H9 (cell line): ENCODE measurements around the gene EBPL. TPM values are rescaled to one million over a fixed set of nuclear protein-coding genes. Genes with fewer than 3 reads are reported as not detected.
A peak's percentile ranks its signal among the peaks of the same experiment; 100 is the strongest.

Source experiments
- DNase-seq: peaks from one replicate; pipeline ENCODE4 v3.0.0-alpha.2; 2017
- H2AFZ ChIP-seq: one replicate; pipeline ENCODE4 v1.6.1; 2013; ENCODE audit warnings: mild to moderate bottlenecking, low read length, control low read depth, moderate library complexity
- H2AK5ac ChIP-seq: 2 replicates; pipeline ENCODE4 v1.6.1; 2013; ENCODE audit warnings: low read length, control low read depth, mixed read lengths; ENCODE audit not compliant: insufficient read length
- H2BK120ac ChIP-seq: one replicate; pipeline ENCODE4 v1.6.1; 2013; ENCODE audit warnings: low read depth, mild to moderate bottlenecking, low read length, control low read depth, inconsistent platforms; ENCODE audit not compliant: poor library complexity, severe bottlenecking
- H2BK12ac ChIP-seq: 2 replicates; pipeline ENCODE4 v1.6.1; 2013; ENCODE audit warnings: low read length, control low read depth, mixed read lengths, low read depth; ENCODE audit not compliant: insufficient read length
- H2BK15ac ChIP-seq: 2 replicates; pipeline ENCODE4 v1.6.1; 2013; ENCODE audit warnings: low read depth, low read length, control low read depth
- H2BK20ac ChIP-seq: one replicate; pipeline ENCODE4 v1.6.1; 2013; ENCODE audit warnings: low read depth, mild to moderate bottlenecking, low read length, control low read depth, inconsistent platforms; ENCODE audit not compliant: poor library complexity, severe bottlenecking
- H2BK5ac ChIP-seq: 2 replicates; pipeline ENCODE4 v1.6.1; 2013; ENCODE audit warnings: low read length, control low read depth, mixed read lengths; ENCODE audit not compliant: insufficient read length
- H3K14ac ChIP-seq: 2 replicates; pipeline ENCODE4 v1.6.1; 2013; ENCODE audit warnings: low read length, control low read depth; ENCODE audit not compliant: insufficient read depth
- H3K18ac ChIP-seq: 2 replicates; pipeline ENCODE4 v1.6.1; 2013; ENCODE audit warnings: low read depth, mild to moderate bottlenecking, mixed read lengths, low read length, control low read depth; ENCODE audit not compliant: insufficient read length
- H3K23ac ChIP-seq: 2 replicates; pipeline ENCODE4 v1.6.1; 2013; ENCODE audit warnings: low read length, control low read depth, mixed read lengths, low read depth; ENCODE audit not compliant: insufficient read length
- H3K23me2 ChIP-seq: 2 replicates; pipeline ENCODE4 v1.6.1; 2013; ENCODE audit warnings: low read depth, mild to moderate bottlenecking, mixed read lengths, low read length, control low read depth; ENCODE audit not compliant: insufficient read length, poor library complexity, severe bottlenecking
- H3K27ac ChIP-seq: 2 replicates; pipeline ENCODE4 v1.5.1; 2013; ENCODE audit warnings: low read length, control low read depth, mixed read lengths, low read depth; ENCODE audit not compliant: insufficient read length
- H3K27me3 ChIP-seq: 2 replicates; pipeline ENCODE4 v1.6.1; 2013; ENCODE audit warnings: low read length, control low read depth, inconsistent platforms; ENCODE audit not compliant: insufficient read depth
- H3K4ac ChIP-seq: 2 replicates; pipeline ENCODE4 v1.6.1; 2013; ENCODE audit warnings: low read depth, mild to moderate bottlenecking, control low read depth, inconsistent platforms, low read length, moderate library complexity
- H3K4me1 ChIP-seq: 2 replicates; pipeline ENCODE4 v1.6.1; 2013; ENCODE audit warnings: low read length, control low read depth, inconsistent platforms; ENCODE audit not compliant: insufficient read depth
- H3K4me2 ChIP-seq: 2 replicates; pipeline ENCODE4 v1.6.1; 2013; ENCODE audit warnings: low read length, control low read depth, mixed read lengths; ENCODE audit not compliant: insufficient read length, insufficient read depth
- H3K56ac ChIP-seq: 2 replicates; pipeline ENCODE4 v1.6.1; 2013; ENCODE audit warnings: low read depth, mild to moderate bottlenecking, mixed read lengths, low read length, control low read depth; ENCODE audit not compliant: insufficient read length
- H3K79me1 ChIP-seq: 2 replicates; pipeline ENCODE4 v1.6.1; 2013; ENCODE audit warnings: low read depth, mild to moderate bottlenecking, moderate library complexity, low read length, control low read depth, inconsistent platforms; ENCODE audit not compliant: insufficient read depth, poor library complexity, severe bottlenecking
- H3K79me2 ChIP-seq: 2 replicates; pipeline ENCODE4 v1.6.1; 2013; ENCODE audit warnings: low read length, control low read depth, inconsistent platforms; ENCODE audit not compliant: insufficient read depth
- H3K9ac ChIP-seq: 2 replicates; pipeline ENCODE4 v1.6.1; 2013; ENCODE audit warnings: low read length, control low read depth, mixed read lengths; ENCODE audit not compliant: insufficient read length; ENCODE audit errors: extremely low read depth
- H3K9me3 ChIP-seq: one replicate; pipeline ENCODE4 v1.6.1; 2013; ENCODE audit warnings: low read depth, low read length, inconsistent platforms; ENCODE audit not compliant: control insufficient read depth
- H3T11ph ChIP-seq: one replicate; pipeline ENCODE4 v1.6.1; 2013; ENCODE audit warnings: mild to moderate bottlenecking, low read length, control low read depth, inconsistent platforms
- H4K20me1 ChIP-seq: one replicate; pipeline ENCODE4 v1.6.1; 2013; ENCODE audit not compliant: control insufficient read depth, insufficient read length, insufficient read depth
- H4K5ac ChIP-seq: 2 replicates; pipeline ENCODE4 v1.6.1; 2013; ENCODE audit warnings: low read depth, mild to moderate bottlenecking, mixed read lengths, low read length, control low read depth; ENCODE audit not compliant: insufficient read length
- H4K8ac ChIP-seq: replicated peaks from 2 replicates; pipeline ENCODE4 v1.6.1; 2013; ENCODE audit warnings: low read length, control low read depth, mixed read lengths, low read depth; ENCODE audit not compliant: insufficient read length
- H4K91ac ChIP-seq: 2 replicates; pipeline ENCODE4 v1.6.1; 2013; ENCODE audit warnings: low read depth, mild to moderate bottlenecking, moderate library complexity, mixed read lengths, low read length, control low read depth; ENCODE audit not compliant: insufficient read length
- H3K27ac Mint-ChIP-seq, 3 experiments: 2 replicates in 2 of 3; 3 replicates in 1 of 3; pipeline ENCODE4 v1.8.0; 2020 to 2021; ENCODE audit warnings: mixed read lengths in 3 of 3, mild to moderate bottlenecking in 1 of 3, moderate library complexity in 1 of 3
- H3K27me3 Mint-ChIP-seq: 2 replicates; pipeline ENCODE4 v1.8.0; 2021; ENCODE audit warnings: low read depth, mild to moderate bottlenecking, moderate library complexity, mixed read lengths
- H3K36me3 Mint-ChIP-seq, 3 experiments: 2 replicates in 2 of 3; 3 replicates in 1 of 3; pipeline ENCODE4 v1.8.0; 2020 to 2021; ENCODE audit warnings: low read depth in 3 of 3, mixed read lengths in 3 of 3; ENCODE audit not compliant: insufficient read depth in 1 of 3
- H3K4me1 Mint-ChIP-seq, 2 experiments: 2 replicates each; pipeline ENCODE4 v1.8.0; 2020; ENCODE audit warnings: mixed read lengths in 2 of 2
- H3K4me3 Mint-ChIP-seq, 2 experiments: 2 replicates in 1 of 2; 3 replicates in 1 of 2; pipeline ENCODE4 v1.8.0; 2020 to 2021; ENCODE audit warnings: mild to moderate bottlenecking in 2 of 2, mixed read lengths in 2 of 2, moderate library complexity in 1 of 2
- H3K9me3 Mint-ChIP-seq, 2 experiments: 2 replicates in 1 of 2; 3 replicates in 1 of 2; pipeline ENCODE4 v1.8.0; 2020; ENCODE audit warnings: mild to moderate bottlenecking in 2 of 2, mixed read lengths in 2 of 2, moderate library complexity in 1 of 2
- WGBS: extraction: QIAGEN DNeasy Blood & Tissue Kit; methylation state at CpG from one replicate; pipeline ENCODE4 v1.1.7; 2013; ENCODE audit warnings: missing lambda C conversion rate, low lambda C conversion rate, mixed read lengths; ENCODE audit not compliant: insufficient read length; ENCODE audit errors: extremely low coverage; 5-methylcytosine and 5-hydroxymethylcytosine counted together
- total RNA-seq: library from RNA; stranded (reverse); gene quantifications from 2 replicates; pipeline ENCODE4 v1.2.1, GENCODE V29; 2021
- TF ChIP-seq, protein P1 (sequence below): fragments of 200-600 bp; sonication (generic); conservative IDR thresholded peaks from 3 replicates; pipeline ENCODE4 v1.8.0; 2021; ENCODE audit warnings: antibody characterized with exemption, mild to moderate bottlenecking

EBPL gene
- total RNA-seq, 1 experiment from 2014 or later: 65.9 TPM

DNA sequence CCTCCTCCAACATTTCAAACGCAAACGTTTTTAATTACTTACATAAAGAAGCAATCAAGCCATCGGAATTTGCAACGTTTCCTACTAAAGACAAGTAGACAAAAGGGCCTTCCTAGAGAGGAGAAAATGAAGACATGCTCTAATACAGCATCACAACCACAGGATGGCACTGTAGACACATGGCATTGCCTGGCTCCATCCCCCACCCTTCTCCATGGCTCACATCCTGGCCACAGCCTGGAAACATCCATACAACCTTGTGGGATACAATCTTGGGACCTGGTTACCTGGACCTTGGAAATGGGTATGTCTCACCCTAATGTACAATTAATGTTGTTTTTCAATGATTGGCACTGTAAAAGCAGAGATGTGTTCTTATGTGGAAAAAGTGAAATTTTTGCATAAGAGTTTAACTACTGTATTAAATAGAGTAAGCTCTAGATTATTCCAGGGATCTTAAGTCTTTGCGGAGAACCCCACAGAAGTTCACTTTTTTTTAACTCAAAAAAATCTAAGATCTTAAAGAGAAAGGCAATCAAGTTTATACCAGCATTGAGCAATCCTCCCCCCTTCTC lies 21.5 kb downstream of the EBPL start:
- Histone ChIP-seq H4K8ac (no peak overlapping the region), H3K79me2 (peaks cover 3% of the 10 kb centered on the region; the same call in 1 of the 2 replicates), H3K4me1 (no peaks in the 10 kb centered on the region), H2BK20ac (no peak overlapping the region), H3K56ac (no peak overlapping the region), H2BK5ac (no peak overlapping the region), H4K20me1 (no peaks in the 10 kb centered on the region), H2BK12ac (no peak overlapping the region), H3K27ac (no peak overlapping the region), H2AK5ac (no peak overlapping the region), H3K4me2 (no peak overlapping the region), H3K79me1 (no peaks in the 10 kb centered on the region), H3K14ac (no peak overlapping the region), H3K23ac (no peak overlapping the region), H3K4ac (no peak overlapping the region), H3K18ac (no peak overlapping the region), H2AFZ (no peak overlapping the region), H4K91ac (no peak overlapping the region), H3T11ph (no peak overlapping the region), H3K9ac (no peak overlapping the region), H2BK15ac (no peak overlapping the region), H3K23me2 (no peaks in the 10 kb centered on the region), H3K9me3 (no peaks in the 10 kb centered on the region), H3K27me3 (no peaks in the 10 kb centered on the region), H4K5ac (no peak overlapping the region), H2BK120ac (no peak overlapping the region)
- Mint-ChIP-seq H3K4me3 (no peak overlapping the region), H3K36me3 (peaks cover 39 to 44% (median 41%) of the 10 kb centered on the region in 3 experiments), H3K27me3 (no peaks in the 10 kb centered on the region; the same call in 1 of the 2 replicates), H3K4me1 (peaks cover 22% of the 10 kb centered on the region in 2 experiments), H3K9me3 (no peaks in the 10 kb centered on the region; a peak in 1 of 5 replicates), H3K27ac (no peak overlapping the region; a peak in 1 of 7 replicates)
- no CpG with 5 or more reads among the region's 5 CpGs for WGBS
- TF ChIP-seq, protein P1, sequence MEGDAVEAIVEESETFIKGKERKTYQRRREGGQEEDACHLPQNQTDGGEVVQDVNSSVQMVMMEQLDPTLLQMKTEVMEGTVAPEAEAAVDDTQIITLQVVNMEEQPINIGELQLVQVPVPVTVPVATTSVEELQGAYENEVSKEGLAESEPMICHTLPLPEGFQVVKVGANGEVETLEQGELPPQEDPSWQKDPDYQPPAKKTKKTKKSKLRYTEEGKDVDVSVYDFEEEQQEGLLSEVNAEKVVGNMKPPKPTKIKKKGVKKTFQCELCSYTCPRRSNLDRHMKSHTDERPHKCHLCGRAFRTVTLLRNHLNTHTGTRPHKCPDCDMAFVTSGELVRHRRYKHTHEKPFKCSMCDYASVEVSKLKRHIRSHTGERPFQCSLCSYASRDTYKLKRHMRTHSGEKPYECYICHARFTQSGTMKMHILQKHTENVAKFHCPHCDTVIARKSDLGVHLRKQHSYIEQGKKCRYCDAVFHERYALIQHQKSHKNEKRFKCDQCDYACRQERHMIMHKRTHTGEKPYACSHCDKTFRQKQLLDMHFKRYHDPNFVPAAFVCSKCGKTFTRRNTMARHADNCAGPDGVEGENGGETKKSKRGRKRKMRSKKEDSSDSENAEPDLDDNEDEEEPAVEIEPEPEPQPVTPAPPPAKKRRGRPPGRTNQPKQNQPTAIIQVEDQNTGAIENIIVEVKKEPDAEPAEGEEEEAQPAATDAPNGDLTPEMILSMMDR: peak; percentile 85
- peak; percentile 72 for DNase-seq
